Neural cell (in vitro differentiated cells): Measurements from ENCODE around the gene DHRS12.

Experiments
- CTCF ChIP-seq: fragments of 450-650 bp; IDR thresholded peaks from 2 replicates; pipeline ENCODE4 v1.5.1; 2014; ENCODE audit warnings: antibody characterized with exemption, mild to moderate bottlenecking, moderate library complexity; ENCODE audit not compliant: poor library complexity, severe bottlenecking
- EP300 ChIP-seq: fragments of 450-650 bp; conservative IDR thresholded peaks from 2 replicates; pipeline ENCODE4 v1.6.1; 2014; ENCODE audit warnings: antibody characterized with exemption, mild to moderate bottlenecking, moderate library complexity; ENCODE audit not compliant: poor library complexity, severe bottlenecking
- EZH2 ChIP-seq: fragments of 200-600, 300-800 bp; shearing (Covaris generic), sonication (generic); IDR thresholded peaks from 2 replicates; pipeline ENCODE4 v1.6.1; 2014; ENCODE audit warnings: antibody characterized with exemption, low read length, borderline replicate concordance, mild to moderate bottlenecking; ENCODE audit not compliant: insufficient read depth, poor library complexity, severe bottlenecking
- MXI1 ChIP-seq: fragments of 450-650 bp; conservative IDR thresholded peaks from 2 replicates; pipeline ENCODE4 v1.6.1; 2014; ENCODE audit warnings: antibody characterized with exemption, mild to moderate bottlenecking; ENCODE audit not compliant: poor library complexity, severe bottlenecking
- POLR2AphosphoS5 ChIP-seq: IDR thresholded peaks from 2 replicates; pipeline ENCODE4 v1.6.1; 2012
- RAD21 ChIP-seq: fragments of 450-650 bp; conservative IDR thresholded peaks from 2 replicates; pipeline ENCODE4 v1.6.1; 2014; ENCODE audit warnings: antibody characterized with exemption, mild to moderate bottlenecking, moderate library complexity
- SMC3 ChIP-seq: fragments of 450-650 bp; conservative IDR thresholded peaks from 2 replicates; pipeline ENCODE4 v1.6.1; 2014; ENCODE audit warnings: antibody characterized with exemption, mild to moderate bottlenecking, moderate library complexity; ENCODE audit not compliant: poor library complexity
- TAF1 ChIP-seq: IDR thresholded peaks from 2 replicates; pipeline ENCODE4 v1.6.1; 2012; ENCODE audit warnings: low read depth

DNA sequence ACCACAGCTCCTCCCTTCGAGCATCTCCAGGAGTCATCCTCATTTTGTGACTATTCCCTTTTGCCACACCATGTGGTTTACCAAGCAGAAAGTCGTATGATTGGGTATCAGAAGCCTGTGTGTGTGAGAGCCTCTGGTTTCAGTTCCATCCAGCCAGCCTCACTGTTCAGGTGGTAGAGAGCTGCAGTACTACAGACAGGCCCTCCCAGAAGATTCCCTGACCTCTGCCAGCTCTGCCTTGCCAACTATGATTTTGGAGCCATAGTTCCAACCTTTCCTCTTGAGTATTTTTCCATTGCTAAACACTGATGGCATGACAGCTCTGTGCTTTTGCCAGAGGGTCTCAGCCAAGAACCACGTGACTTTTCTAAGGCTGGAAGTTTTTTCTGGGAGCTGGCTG lies 82.5 kb downstream of the DHRS12 start:
- TF ChIP-seq SMC3 (no peak), CTCF (no peak), POLR2AphosphoS5 (no peak), EZH2 (no peak), RAD21 (no peak), MXI1 (no peak), EP300 (no peak), TAF1 (no peak)
